Heart left ventricle (tissue), 13 donors: Measurements from ENCODE around the gene CKAP5.

Source experiments
- CTCF ChIP-seq, 12 donors: fragments of 200-600 bp; sonication (generic) in 4 of 12; IDR thresholded peaks; one replicate each; pipeline versions ENCODE4 v1.5.0 to v1.8.0; 2018 to 2022; ENCODE audit warnings: antibody characterized with exemption in 12 of 12, mild to moderate bottlenecking in 5 of 12
- POLR2A ChIP-seq, 2 donors: fragments of 450-650 bp; IDR thresholded peaks; one replicate each; pipeline ENCODE4 v1.6.1; 2017; ENCODE audit warnings: antibody characterized with exemption in 2 of 2, mild to moderate bottlenecking in 2 of 2, moderate library complexity in 2 of 2
- donor health status: ischemic (EF 13 %, LVEDD 7.1; RV severe dilation, severe dysfunction).
- donor health status: DM: no; HTN: yes; CAD: no.
- donor health status: DM: no; HTN: no; CAD: no.
- donor health status: ischemic (EF 25% LVEDD 6.9; RV normal size, moderate dysfunction).
- donor health status: ischemic (EF 25% LVEDD 5.7; RV mildly dilated, moderate dysfunction).
- donor health status: ischemic (EF 35%, LVEDD 5.7; RV mildly dilated, moderate dysfunction).
- donor health status: nonischemic (EF 11% LVEDD 7.7; RV severe dilation, severe dysfunction).
- donor health status: DM: yes; HTN: yes; CAD: no.
- donor health status: PGD.
- donor health status: ischemic (EF 29% LVEDD 5.4; RV normal size, mild dysfunction).
- donor health status: nonischemic (EF 23%, LVEDD 6.1; RV moderate dilation, normal function).

GRCh38 chr11:46834821-46835220 lies 11.3 kb downstream of the CKAP5 start:
- TF ChIP-seq CTCF (IDR thresholded peaks at IDR 0.05) (no peak), POLR2A (IDR thresholded peaks at IDR 0.05) (no peak)
